ENCODE data around the gene GPR3.
A peak's percentile ranks its signal among the peaks of the same experiment; 100 is the strongest.

The GPR3 gene

DNA sequence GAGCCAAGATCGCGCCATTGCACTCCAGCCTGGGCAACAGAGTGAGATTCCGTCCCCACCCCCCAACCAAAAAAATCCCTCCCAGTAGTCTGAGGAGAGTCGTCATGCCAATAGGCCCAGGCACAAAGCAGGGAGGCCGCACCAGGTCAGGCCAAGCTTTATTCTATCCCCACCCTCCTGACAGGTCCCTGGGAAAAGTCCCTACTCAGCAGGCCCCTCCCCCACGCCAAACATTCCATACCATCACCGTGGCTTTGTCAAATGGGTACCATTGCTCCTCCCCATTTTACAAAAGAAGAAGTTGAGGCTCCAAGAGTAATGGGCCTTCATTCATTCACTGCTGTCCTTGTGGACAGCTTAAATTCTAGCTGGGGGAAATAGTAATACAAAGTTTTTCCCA, 5.3 kb downstream of the GPR3 start:
- Histone ChIP-seq H3K27ac (no peak overlapping the region), H3K4me3 (no peak overlapping the region)
- no peak for TF ChIP-seq CTCF (IDR thresholded peaks at IDR 0.05)
- no peak for DNase-seq (ENCODE audit: low spot score)

DNA sequence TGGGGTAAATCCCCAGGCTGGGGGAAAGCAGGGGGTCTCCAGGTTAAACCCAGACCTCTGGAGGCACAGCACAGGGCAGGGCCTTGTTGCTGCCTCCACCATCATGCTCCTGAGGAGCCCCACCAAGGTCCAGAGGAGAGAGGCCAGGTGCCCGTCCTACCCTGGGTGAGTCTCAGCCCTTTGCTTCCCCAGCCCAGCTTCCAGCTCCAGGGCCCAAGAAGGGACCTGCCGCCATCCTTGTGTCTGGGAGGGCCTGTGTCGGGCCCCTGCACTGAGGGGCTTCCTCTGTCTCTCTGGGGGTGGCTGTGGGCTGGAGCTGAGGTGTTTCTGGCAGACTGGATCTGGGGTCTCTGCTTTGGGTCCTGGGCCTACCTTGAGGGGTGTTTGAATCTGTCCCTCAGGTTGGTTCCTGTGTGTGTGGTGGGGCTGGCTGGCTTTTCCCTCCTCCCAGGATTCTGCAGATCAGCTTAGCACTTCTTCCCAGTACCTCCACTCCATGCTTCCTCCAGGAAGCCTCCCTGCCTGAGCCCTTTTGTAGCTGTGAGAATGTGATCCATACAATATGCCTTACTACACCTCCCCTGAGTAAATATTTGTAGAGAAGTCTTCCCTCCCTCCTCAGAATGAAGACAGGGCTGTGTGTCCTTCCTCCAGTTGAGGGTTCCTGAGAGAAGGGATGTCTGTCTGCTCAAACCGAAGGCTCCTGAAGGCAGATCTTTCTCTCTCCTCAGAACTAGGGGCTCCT, 6.2 kb downstream of the GPR3 start:
- no peak overlapping the region for H3K27ac ChIP-seq

GRCh38 chr1:27399251-27400025, 7.0 kb downstream of the GPR3 start:
- no peak overlapping the region for H3K4me3 ChIP-seq
- DNase-seq (ENCODE audit: low spot score), result no peak
- no peak overlapping the region for H3K27ac ChIP-seq
- no peak for TF ChIP-seq CTCF (IDR thresholded peaks at IDR 0.05)

More for the DNA sequence above, 6.2 kb downstream of the GPR3 start:
- DNase-seq (ENCODE audit: low spot score), result no peak
- no peak overlapping the region for H3K4me3 ChIP-seq
- TF ChIP-seq CTCF (IDR thresholded peaks at IDR 0.05), result no peak

- Histone ChIP-seq H3K27ac (no peak overlapping the region), H3K4me3 (no peak overlapping the region)
- no peak for TF ChIP-seq CTCF (IDR thresholded peaks at IDR 0.05)
- DNase-seq (ENCODE audit: low spot score), result no peak
Observed at GRCh38 chr1:27400082-27400962, 7.9 kb downstream of the GPR3 start.

DNA sequence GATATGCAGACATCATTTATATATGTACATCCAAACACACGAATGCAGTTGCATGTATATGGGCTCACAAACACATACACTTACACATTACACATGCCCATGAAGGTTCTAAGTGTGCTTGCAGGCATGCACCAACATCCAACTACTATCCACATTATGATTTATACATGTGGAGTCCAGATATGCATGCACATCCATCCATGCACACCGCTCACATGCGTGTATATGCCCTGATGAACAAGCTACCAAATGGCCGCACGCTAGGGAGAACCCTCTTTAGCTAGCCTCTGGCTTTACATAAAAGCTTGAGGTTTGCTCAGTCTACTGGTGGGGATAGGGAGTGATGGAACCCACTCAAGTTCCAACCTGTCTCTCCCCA, 8.5 kb downstream of the GPR3 start:
- Histone ChIP-seq H3K27ac (no peak overlapping the region), H3K4me3 (no peak overlapping the region)
- no peak for TF ChIP-seq CTCF (IDR thresholded peaks at IDR 0.05)
- no peak for DNase-seq (ENCODE audit: low spot score)

DNA sequence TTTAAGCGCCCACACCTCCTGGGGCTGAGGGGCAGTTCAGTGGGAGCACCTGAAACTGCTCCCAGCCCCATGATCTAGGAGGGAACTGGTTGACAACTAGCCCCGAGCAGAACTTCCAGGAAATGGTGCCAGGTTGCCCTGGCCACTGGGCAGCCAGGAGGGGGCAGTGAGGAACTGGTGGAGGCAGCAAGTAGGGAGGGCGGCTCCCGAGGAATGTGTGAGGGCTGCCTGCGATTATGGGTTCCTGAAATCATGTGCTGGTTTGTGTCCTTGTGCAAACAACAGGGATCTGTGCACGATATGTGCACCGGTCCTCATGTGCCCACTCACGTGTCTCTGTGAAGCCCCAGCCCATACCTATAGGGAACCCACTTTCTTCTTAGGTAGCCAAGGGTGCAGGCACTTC, 9.9 kb downstream of the GPR3 start:
- H3K27ac ChIP-seq, result peak overlapping the region; percentile 31 to 82
- peak; percentile 91 for DNase-seq (ENCODE audit: low spot score)

More for the DNA sequence above, 9.9 kb downstream of the GPR3 start:
- peak; percentile 53 for TF ChIP-seq CTCF (IDR thresholded peaks at IDR 0.05)
- H3K4me3 ChIP-seq, result no peak overlapping the region
